ENCODE measurements around the gene YES1.

YES1 gene

DNA sequence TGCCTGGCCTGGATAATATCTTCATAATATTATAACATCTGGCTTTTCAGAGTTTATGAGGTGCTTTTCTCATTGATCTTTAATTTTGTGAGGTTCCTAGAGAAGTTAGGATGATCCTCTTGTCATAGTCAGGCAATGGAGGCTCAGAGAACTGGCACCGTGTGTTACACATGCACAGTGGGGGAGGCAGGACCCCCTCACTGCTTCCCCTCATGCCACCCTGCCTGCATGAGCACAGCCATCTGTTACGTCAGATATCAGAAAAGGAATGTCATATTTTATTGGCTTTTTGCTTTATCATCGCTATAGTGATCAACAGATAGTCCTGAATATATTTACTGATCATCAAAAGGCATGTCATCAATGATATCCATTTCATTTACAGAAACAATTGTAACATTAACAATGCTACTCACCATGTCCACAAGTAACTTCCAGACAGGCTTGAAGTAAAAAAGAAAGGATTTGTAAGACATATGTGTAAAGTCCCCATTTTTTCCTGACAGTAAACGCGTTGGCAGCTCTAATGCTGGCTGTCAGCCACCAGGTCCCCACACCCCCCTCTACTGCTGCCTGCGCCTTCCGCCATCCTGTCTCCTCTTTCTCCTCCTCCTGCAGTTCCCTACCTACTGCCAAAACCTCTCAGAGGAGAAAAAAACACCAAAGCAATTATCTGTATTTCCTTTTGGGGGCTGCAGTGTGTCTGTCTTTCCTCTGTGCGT lies 118.4 kb downstream of the YES1 start:
- no peak overlapping the region for H2AK5ac ChIP-seq (ENCODE audit: low read depth, low read length)
- H4K91ac ChIP-seq (ENCODE audit: low read depth, low read length, poor library complexity): no peak overlapping the region
- no peak overlapping the region for H3K23ac ChIP-seq (ENCODE audit: low read depth, low read length, poor library complexity)
- no peak overlapping the region for H2BK5ac ChIP-seq (ENCODE audit: low read length)
- no CpG with 5 or more reads among the region's 8 CpGs for WGBS, 2 donors (ENCODE audit: extremely low coverage in 2 of 2, insufficient read length in 2 of 2, insufficient replicate concordance in 1 of 2)
- no peak overlapping the region for H3K27ac ChIP-seq (replicated peaks; ENCODE audit: low read length)
- H3K27me3 ChIP-seq (ENCODE audit: control insufficient read depth in 3 of 3, insufficient read depth in 3 of 3, low read depth in 1 of 3, low read length in 3 of 3): peaks cover 0 to 3% (median 0%) of the 10 kb centered on the region in 3 experiments
- peak overlapping the region; percentile 43 for H2AFZ ChIP-seq (ENCODE audit: low read length)
- H3K4me2 ChIP-seq (ENCODE audit: insufficient read depth, low read length, poor library complexity, severe bottlenecking): no peak overlapping the region
- no peak overlapping the region for H4K8ac ChIP-seq (ENCODE audit: low read depth, low read length)
- H3K18ac ChIP-seq (ENCODE audit: low read length): no peak overlapping the region
- H2BK12ac ChIP-seq (ENCODE audit: low read length): no peak overlapping the region
- H2BK120ac ChIP-seq (ENCODE audit: low read depth, low read length): no peak overlapping the region
- no peak overlapping the region for H3K9ac ChIP-seq (ENCODE audit: low read depth, low read length, poor library complexity)
- H2BK15ac ChIP-seq (ENCODE audit: low read length): no peak overlapping the region
- DNase-seq (ENCODE audit: low spot score): no peak
- no peak overlapping the region for H3K4me3 ChIP-seq (ENCODE audit: low read length in 2 of 2)
- H3K14ac ChIP-seq (ENCODE audit: low read length): no peak overlapping the region
- H3K4me1 ChIP-seq (ENCODE audit: control insufficient read depth in 2 of 2, insufficient read depth in 1 of 2, low read depth in 1 of 2, low read length in 2 of 2): peaks cover 2 to 4% of the 10 kb centered on the region in 2 donors
- no peaks in the 10 kb centered on the region for H3K9me3 ChIP-seq (replicated peaks in 1 of 2; ENCODE audit: control insufficient read depth in 2 of 2, insufficient read depth in 1 of 2, low read depth in 1 of 2, low read length in 2 of 2)
- no peak overlapping the region for H3K4ac ChIP-seq (ENCODE audit: low read length)
- H3K36me3 ChIP-seq (replicated peaks in 1 of 2; ENCODE audit: control insufficient read depth in 2 of 2, insufficient read depth in 2 of 2, low read length in 2 of 2): peaks cover 0 to 16% of the 10 kb centered on the region in 2 donors
- H3K79me1 ChIP-seq (ENCODE audit: low read depth, low read length): no peaks in the 10 kb centered on the region

DNA sequence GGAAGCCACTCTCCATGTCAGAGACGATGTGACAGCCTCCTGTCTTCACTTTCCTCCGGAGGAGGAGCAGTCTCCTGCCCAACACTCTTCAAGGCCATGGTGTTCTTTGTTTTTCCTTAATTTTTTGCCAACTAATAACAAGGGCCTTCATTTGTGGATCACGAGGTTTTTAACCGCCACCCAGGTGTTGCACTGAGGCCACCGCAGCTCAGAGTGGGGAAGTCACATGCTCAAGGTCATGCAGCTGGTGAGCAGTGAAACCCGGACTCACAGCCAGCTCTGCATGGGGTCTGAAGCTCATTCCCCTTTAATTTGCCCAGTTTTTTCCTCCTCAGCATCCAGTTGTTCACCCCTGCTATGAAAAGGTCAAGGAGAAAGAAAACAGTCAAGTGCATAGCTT lies 119.2 kb downstream of the YES1 start:
- Histone ChIP-seq H2BK120ac (ENCODE audit: low read depth, low read length) (no peak overlapping the region), H3K4me1 (ENCODE audit: control insufficient read depth in 2 of 2, insufficient read depth in 1 of 2, low read depth in 1 of 2, low read length in 2 of 2) (peaks cover 4% of the 10 kb centered on the region in 2 donors), H2AK5ac (ENCODE audit: low read depth, low read length) (no peak overlapping the region), H2BK5ac (ENCODE audit: low read length) (no peak overlapping the region), H3K14ac (ENCODE audit: low read length) (no peak overlapping the region), H3K4ac (ENCODE audit: low read length) (no peak overlapping the region), H4K8ac (ENCODE audit: low read depth, low read length) (no peak overlapping the region), H3K27ac (replicated peaks; ENCODE audit: low read length) (no peak overlapping the region), H3K4me3 (ENCODE audit: low read length in 2 of 2) (no peak overlapping the region), H3K79me1 (ENCODE audit: low read depth, low read length) (no peaks in the 10 kb centered on the region), H4K91ac (ENCODE audit: low read depth, low read length, poor library complexity) (no peak overlapping the region), H3K18ac (ENCODE audit: low read length) (no peak overlapping the region), H2AFZ (ENCODE audit: low read length) (peak overlapping the region; percentile 5), H3K27me3 (ENCODE audit: control insufficient read depth in 3 of 3, insufficient read depth in 3 of 3, low read depth in 1 of 3, low read length in 3 of 3) (peaks cover 0 to 8% (median 0%) of the 10 kb centered on the region in 3 experiments), H3K9me3 (replicated peaks in 1 of 2; ENCODE audit: control insufficient read depth in 2 of 2, insufficient read depth in 1 of 2, low read depth in 1 of 2, low read length in 2 of 2) (no peaks in the 10 kb centered on the region), H3K36me3 (replicated peaks in 1 of 2; ENCODE audit: control insufficient read depth in 2 of 2, insufficient read depth in 2 of 2, low read length in 2 of 2) (peaks cover 0 to 16% of the 10 kb centered on the region in 2 donors), H3K4me2 (ENCODE audit: insufficient read depth, low read length, poor library complexity, severe bottlenecking) (no peak overlapping the region), H3K9ac (ENCODE audit: low read depth, low read length, poor library complexity) (no peak overlapping the region), H2BK15ac (ENCODE audit: low read length) (no peak overlapping the region), H2BK12ac (ENCODE audit: low read length) (no peak overlapping the region), H3K23ac (ENCODE audit: low read depth, low read length, poor library complexity) (no peak overlapping the region)
- DNase-seq (ENCODE audit: low spot score): no peak
- WGBS, 2 donors (ENCODE audit: extremely low coverage in 2 of 2, insufficient read length in 2 of 2, insufficient replicate concordance in 1 of 2): no CpG with 5 or more reads among the region's 6 CpGs

DNA sequence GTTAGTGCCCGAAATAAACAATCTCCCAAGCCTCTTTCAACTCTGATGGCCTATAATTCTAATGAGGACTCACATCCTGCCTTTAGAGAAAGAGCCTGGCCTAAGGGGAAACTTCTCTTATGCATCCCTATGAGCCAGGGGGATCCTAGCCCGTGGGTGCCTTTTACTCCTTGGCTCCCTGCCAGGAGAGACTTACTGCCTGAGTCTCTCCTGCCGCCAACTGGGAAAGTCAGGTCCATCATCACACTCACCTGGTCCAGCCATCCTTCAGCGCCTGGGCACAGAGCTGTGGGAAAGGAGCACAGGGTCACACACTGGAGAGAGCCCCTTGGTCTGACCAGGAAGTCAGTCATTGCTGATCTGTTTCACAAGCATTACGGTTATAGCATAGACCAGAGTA lies 123.7 kb downstream of the YES1 start:
- Histone ChIP-seq H3K18ac (ENCODE audit: low read length) (peak overlapping the region; percentile 45), H2BK15ac (ENCODE audit: low read length) (peak overlapping the region; percentile 65), H4K91ac (ENCODE audit: low read depth, low read length, poor library complexity) (peak overlapping the region; percentile 18), H3K36me3 (replicated peaks in 1 of 2; ENCODE audit: control insufficient read depth in 2 of 2, insufficient read depth in 2 of 2, low read length in 2 of 2) (peaks cover 0 to 11% of the 10 kb centered on the region in 2 donors), H3K79me1 (ENCODE audit: low read depth, low read length) (no peaks in the 10 kb centered on the region), H3K27me3 (ENCODE audit: control insufficient read depth in 3 of 3, insufficient read depth in 3 of 3, low read depth in 1 of 3, low read length in 3 of 3) (peaks cover 0 to 8% (median 4%) of the 10 kb centered on the region in 3 experiments), H3K9ac (ENCODE audit: low read depth, low read length, poor library complexity) (no peak overlapping the region), H3K4me2 (ENCODE audit: insufficient read depth, low read length, poor library complexity, severe bottlenecking) (no peak overlapping the region), H2AFZ (ENCODE audit: low read length) (no peak overlapping the region), H3K4me1 (ENCODE audit: control insufficient read depth in 2 of 2, insufficient read depth in 1 of 2, low read depth in 1 of 2, low read length in 2 of 2) (peaks cover 13 to 19% of the 10 kb centered on the region in 2 donors), H2BK12ac (ENCODE audit: low read length) (peak overlapping the region; percentile 63), H3K4ac (ENCODE audit: low read length) (no peak overlapping the region), H3K9me3 (replicated peaks in 1 of 2; ENCODE audit: control insufficient read depth in 2 of 2, insufficient read depth in 1 of 2, low read depth in 1 of 2, low read length in 2 of 2) (peaks cover 0 to 2% of the 10 kb centered on the region in 2 donors), H2BK5ac (ENCODE audit: low read length) (no peak overlapping the region), H2AK5ac (ENCODE audit: low read depth, low read length) (no peak overlapping the region), H3K14ac (ENCODE audit: low read length) (no peak overlapping the region), H3K4me3 (ENCODE audit: low read length in 2 of 2) (no peak overlapping the region), H2BK120ac (ENCODE audit: low read depth, low read length) (no peak overlapping the region), H4K8ac (ENCODE audit: low read depth, low read length) (peak overlapping the region; percentile 31), H3K23ac (ENCODE audit: low read depth, low read length, poor library complexity) (no peak overlapping the region), H3K27ac (replicated peaks; ENCODE audit: low read length) (no peak overlapping the region)
- no CpG with 5 or more reads among the region's 5 CpGs for WGBS, 2 donors (ENCODE audit: extremely low coverage in 2 of 2, insufficient read length in 2 of 2, insufficient replicate concordance in 1 of 2)
- DNase-seq (ENCODE audit: low spot score): no peak

DNA sequence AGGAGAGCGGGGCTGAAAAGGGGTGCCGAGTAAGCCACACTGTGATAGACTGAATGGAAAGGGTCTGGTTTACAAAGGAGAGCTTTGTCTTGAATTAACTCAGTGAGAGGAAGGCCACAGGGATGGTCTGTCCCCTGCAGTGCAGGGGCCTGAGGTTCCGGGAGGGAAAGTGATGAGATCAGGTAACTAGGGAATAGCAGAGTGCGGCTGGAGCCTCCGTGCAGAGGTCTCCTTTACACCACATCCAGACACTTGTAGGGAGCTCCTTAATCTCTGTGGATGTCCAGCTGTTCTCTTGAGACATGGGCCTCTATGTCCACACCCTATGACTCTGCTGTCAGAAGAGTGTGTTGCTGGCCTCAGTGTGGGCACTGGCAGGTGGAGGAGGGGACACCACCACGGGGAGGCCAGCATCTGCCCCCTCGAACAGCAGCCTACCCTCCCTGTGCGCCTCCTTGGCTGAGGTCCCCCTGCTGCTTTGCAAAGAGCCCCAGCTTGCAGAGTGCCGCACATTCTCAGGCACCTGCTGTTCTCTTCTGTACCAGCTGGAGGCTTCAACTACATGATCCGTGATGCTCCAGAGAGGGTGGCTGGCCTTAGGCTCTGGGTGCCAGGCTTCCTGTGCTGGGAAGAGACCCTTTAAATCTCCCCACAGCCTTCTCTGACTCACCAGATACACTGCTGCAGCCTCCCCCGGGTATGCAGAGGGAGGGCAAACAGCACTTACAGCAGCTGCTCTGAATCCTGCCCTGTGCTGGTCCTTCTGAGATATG lies 125.5 kb downstream of the YES1 start:
- no CpG with 5 or more reads among the region's 11 CpGs for WGBS, 2 donors (ENCODE audit: extremely low coverage in 2 of 2, insufficient read length in 2 of 2, insufficient replicate concordance in 1 of 2)
- Histone ChIP-seq H3K4me2 (ENCODE audit: insufficient read depth, low read length, poor library complexity, severe bottlenecking) (peak overlapping the region; percentile 47), H2AK5ac (ENCODE audit: low read depth, low read length) (peak overlapping the region; percentile 9), H3K18ac (ENCODE audit: low read length) (peak overlapping the region; percentile 90), H4K91ac (ENCODE audit: low read depth, low read length, poor library complexity) (no peak overlapping the region), H3K27me3 (ENCODE audit: control insufficient read depth in 3 of 3, insufficient read depth in 3 of 3, low read depth in 1 of 3, low read length in 3 of 3) (peaks cover 0 to 8% (median 4%) of the 10 kb centered on the region in 3 experiments), H3K9me3 (replicated peaks in 1 of 2; ENCODE audit: control insufficient read depth in 2 of 2, insufficient read depth in 1 of 2, low read depth in 1 of 2, low read length in 2 of 2) (peaks cover 0 to 2% of the 10 kb centered on the region in 2 donors), H3K79me1 (ENCODE audit: low read depth, low read length) (no peaks in the 10 kb centered on the region), H2BK120ac (ENCODE audit: low read depth, low read length) (no peak overlapping the region), H2BK5ac (ENCODE audit: low read length) (peak overlapping the region; percentile 59), H3K4ac (ENCODE audit: low read length) (no peak overlapping the region), H3K4me3 (ENCODE audit: low read length in 2 of 2) (no peak overlapping the region), H3K4me1 (ENCODE audit: control insufficient read depth in 2 of 2, insufficient read depth in 1 of 2, low read depth in 1 of 2, low read length in 2 of 2) (peaks cover 9 to 21% of the 10 kb centered on the region in 2 donors), H3K27ac (replicated peaks; ENCODE audit: low read length) (peak overlapping the region; percentile 85), H3K14ac (ENCODE audit: low read length) (no peak overlapping the region), H2AFZ (ENCODE audit: low read length) (peak overlapping the region; percentile 47), H3K36me3 (replicated peaks in 1 of 2; ENCODE audit: control insufficient read depth in 2 of 2, insufficient read depth in 2 of 2, low read length in 2 of 2) (peaks cover 0 to 4% of the 10 kb centered on the region in 2 donors), H3K23ac (ENCODE audit: low read depth, low read length, poor library complexity) (no peak overlapping the region), H4K8ac (ENCODE audit: low read depth, low read length) (no peak overlapping the region), H2BK12ac (ENCODE audit: low read length) (peak overlapping the region; percentile 7), H3K9ac (ENCODE audit: low read depth, low read length, poor library complexity) (no peak overlapping the region), H2BK15ac (ENCODE audit: low read length) (no peak overlapping the region)
- DNase-seq (ENCODE audit: low spot score): peak; percentile 68

All from neuronal stem cell (in vitro differentiated cells).